Stimulated activated CD4-positive, alpha-beta T cell treated with anti-CD3 and anti-CD28 coated beads, Interleukin-1b, Interleukin-23, amount 100 ng/mL, for 48 hours (primary cell): ENCODE measurements around the gene IGF2R.
"Not testable (repeated sequence)": the region's sequence is repeated elsewhere in the genome, so short reads cannot be mapped to it uniquely, and the experiment has no call there.

Source experiments
- DNase-seq: peaks from one replicate; pipeline ENCODE4 v3.0.0-alpha.2; 2020

The IGF2R gene

GRCh38 chr6:160000280-160000704 is 31.4 kb downstream of the IGF2R start:
- no peak for DNase-seq

DNA sequence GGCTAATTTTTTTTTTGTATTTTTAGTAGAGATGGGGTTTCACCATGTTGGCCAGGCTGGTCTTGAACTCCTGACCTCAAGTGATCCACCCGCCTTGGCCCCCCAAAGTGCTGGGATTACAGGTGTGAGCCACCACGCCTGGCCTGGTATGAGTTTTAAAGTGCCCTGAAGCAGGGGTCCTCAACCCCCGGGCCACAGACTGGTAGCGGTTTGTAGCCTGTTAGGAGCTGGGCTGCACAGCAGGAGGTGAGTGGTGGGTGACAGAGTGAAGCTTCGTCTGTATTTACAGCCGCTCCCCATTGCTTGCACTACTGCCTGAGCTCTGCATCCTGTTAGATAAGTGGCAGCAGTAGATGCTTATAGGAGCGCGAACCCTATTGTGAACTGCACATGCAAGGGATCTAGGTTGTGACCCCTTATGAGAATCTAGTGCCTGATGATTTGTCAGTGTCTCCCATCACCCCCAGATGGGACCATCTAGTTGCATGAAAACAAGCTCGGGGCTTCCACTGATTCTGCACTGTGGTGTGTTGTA is 32.1 kb downstream of the IGF2R start:
- DNase-seq: not testable (repeated sequence)

- DNase-seq: no peak
Observed at GRCh38 chr6:160002882-160003281, 34.0 kb downstream of the IGF2R start.

DNA sequence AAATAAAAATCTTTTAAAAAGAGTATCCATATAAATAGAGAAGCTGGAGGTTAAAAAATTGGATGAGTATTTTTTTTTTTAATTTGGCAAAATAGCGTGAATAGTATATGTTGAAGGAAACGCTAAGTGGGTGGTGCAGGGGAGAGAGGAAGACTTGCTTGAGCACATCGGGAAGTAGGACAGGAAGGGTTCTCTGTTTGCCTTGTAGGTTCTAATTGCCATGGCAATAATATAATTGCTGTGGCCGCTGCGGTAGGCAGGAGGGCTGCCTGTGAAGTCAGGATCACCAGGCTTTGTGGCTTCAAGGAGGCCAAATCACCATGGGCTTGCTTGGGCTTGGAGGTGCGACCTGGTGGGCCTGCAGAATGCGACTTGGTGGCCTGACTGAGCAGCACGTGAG is 35.1 kb downstream of the IGF2R start:
- no peak for DNase-seq

- no peak for DNase-seq
Observed at GRCh38 chr6:160004419-160005175, 35.7 kb downstream of the IGF2R start.

DNA sequence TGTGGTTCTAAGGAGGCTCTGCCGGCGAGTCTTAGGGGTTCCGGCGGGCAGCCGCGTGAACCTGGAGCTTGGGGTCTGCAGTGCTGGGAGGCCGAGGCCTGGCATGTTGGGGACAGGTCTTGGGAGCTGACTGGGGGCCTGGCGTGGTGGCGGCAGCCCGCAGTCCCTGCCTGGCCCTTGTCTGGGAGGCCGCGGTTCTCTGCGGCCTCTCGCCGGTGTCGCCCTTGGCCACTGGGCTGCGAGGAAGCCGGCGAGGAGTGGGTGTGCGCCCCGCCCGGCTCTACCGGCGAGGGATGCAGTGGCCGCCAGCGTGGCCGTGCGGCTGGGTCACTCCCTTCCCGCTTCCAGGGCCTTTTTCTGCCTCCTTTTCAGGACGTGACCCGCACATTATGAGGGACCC is 36.3 kb downstream of the IGF2R start:
- no peak for DNase-seq

DNA sequence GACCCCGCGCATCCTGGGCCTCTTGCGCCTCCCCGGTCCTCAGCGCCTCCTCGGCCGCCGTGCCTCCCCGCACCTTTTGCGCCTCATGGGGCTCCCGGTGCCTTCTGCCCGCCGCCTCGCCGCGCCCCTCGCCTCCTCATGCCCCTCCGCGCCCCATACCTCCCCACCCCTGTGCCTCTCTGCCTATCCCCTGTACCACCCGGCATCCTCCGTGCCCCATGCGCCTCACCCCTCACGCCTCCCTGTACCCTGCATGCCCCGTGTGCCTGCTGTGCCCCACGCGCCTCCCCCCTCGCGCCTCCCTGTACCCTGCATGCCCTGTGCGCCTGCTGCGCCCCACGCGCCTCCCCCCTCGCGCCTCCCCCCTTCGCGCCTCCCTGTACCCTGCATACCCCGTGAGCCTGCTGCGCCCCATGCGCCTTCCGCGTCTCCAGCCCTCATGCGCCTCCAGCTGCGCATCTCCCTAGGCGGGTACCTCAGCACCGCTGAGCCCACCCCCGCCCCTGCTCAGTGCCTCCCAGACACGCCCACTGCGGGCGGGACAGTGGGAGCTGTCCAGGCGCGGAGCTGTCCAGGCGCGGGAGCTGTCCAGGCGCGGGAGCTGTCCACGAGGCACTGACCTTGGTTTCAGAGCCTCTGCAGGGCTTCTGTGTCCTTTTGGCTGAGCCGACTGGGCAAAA is 37.1 kb downstream of the IGF2R start:
- no peak for DNase-seq

- no peak for DNase-seq
Observed at GRCh38 chr6:160007145-160007544, 38.3 kb downstream of the IGF2R start.

GRCh38 chr6:160007611-160008010 is 38.7 kb downstream of the IGF2R start:
- DNase-seq: no peak

DNA sequence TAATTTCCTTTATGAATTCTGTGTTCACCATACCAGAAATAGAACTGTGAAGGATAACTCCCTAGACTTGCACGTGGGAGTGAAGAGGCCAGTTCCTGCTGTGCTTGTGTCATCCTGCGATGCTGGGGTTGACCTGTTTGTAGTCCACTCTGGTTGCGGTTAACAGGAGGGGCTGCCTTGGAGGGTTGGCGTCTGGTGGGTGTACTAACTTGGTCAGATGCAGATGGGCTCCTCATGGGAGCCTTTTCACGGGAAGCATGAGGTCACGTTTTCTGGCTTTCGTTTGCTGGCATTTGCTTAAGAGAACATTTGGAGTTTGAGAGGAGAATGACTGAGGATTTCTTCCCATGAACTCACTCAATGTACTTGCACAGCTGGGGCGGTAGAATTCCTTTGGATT is 41.2 kb downstream of the IGF2R start:
- no peak for DNase-seq

GRCh38 chr6:160013987-160014868 is 45.3 kb downstream of the IGF2R start:
- no peak for DNase-seq

DNA sequence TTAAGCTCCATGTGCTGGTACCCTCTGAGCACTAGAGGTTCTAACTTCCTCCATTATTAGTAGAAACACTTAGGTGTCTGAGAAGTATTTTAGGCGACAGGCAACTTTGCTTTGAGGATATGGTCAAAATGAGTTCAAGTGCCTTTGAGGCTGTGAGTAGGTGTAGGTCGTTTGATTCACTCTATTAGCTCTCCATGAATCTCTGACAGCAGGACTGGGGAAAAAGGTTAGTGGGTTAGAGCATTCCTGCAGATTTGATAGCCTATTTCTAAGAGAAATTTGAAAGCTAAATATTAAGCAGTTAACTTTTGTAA is 45.9 kb downstream of the IGF2R start:
- DNase-seq: no peak

- DNase-seq: peak; percentile 60
Observed at GRCh38 chr6:160015778-160016684, 47.1 kb downstream of the IGF2R start.

DNA sequence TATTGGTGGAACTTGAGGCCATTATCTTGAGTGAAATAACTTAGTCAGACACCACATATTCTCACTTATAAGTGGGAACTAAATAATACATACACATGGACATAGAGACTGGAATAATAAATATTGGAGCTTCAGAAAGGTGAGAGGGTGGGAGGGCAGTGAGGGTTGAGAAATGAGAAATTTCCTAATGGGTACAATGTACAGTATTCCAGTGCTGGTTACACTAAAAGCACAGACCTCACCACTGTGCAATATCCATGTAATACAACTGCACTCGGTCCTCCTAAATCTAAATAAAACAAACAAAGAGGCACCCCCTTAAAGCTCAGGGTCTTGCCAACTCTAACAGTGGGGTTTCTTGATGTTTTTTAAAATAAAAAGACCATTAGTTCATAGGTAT is 53.2 kb downstream of the IGF2R start:
- no peak for DNase-seq

GRCh38 chr6:160022793-160023192 is 53.9 kb downstream of the IGF2R start:
- no peak for DNase-seq

GRCh38 chr6:160024152-160024551 is 55.3 kb downstream of the IGF2R start:
- no peak for DNase-seq

GRCh38 chr6:160027076-160027475 is 58.2 kb downstream of the IGF2R start:
- DNase-seq: no peak

- DNase-seq: no peak
Observed at GRCh38 chr6:160027931-160028330, 59.0 kb downstream of the IGF2R start.

GRCh38 chr6:160028487-160029275 is 59.8 kb downstream of the IGF2R start:
- peak; percentile 50 for DNase-seq

GRCh38 chr6:160029525-160029924 is 60.6 kb downstream of the IGF2R start:
- DNase-seq: no peak

GRCh38 chr6:160030103-160030502 is 61.2 kb downstream of the IGF2R start:
- DNase-seq: no peak

DNA sequence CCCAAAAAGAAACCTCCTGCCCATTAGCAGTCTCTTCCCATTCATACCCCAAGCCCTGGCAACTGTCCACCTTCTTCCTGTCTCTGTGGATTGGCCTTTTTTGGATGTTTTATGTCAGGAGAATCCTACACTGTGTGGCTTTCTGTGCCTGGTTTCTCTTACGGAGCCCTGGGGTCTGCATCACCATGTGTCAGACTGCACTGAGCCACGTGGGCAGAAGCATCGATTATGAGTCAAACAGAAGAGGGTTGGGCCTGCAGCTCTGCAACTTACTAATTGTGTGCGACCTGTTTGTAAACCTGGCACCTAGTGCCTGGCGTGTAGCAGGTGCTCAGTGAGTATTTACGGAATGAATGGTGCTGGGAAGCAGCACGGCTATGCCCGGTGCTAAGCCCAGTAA is 62.6 kb downstream of the IGF2R start:
- DNase-seq: peak; percentile 9
